Measurements from ENCODE around the gene OR2D3. TPM values are rescaled to one million over a fixed set of nuclear protein-coding genes. Genes with fewer than 3 reads are reported as not detected.

Gene OR2D3
- not detected in 2 replicates for total RNA-seq

GRCh38 chr11:6920702-6921101 lies at the start of gene OR2D3:
Gene OR2D3 (plus strand): TSS chr11:6921002. CDS start chr11:6921002, 0 bp downstream.

GRCh38 chr11:6876325-6876724 lies 44.5 kb upstream of the OR2D3 start, which contains the start of gene OR10A4:
Gene OR10A4 (plus strand): TSS chr11:6876625. CDS start chr11:6876648, 23 bp downstream.

GRCh38 chr11:6892400-6892799 lies 28.4 kb upstream of the OR2D3 start, which contains the start of gene OR2D2:
Gene OR2D2 (minus strand): TSS chr11:6892500. CDS start chr11:6892500, 0 bp downstream.

GRCh38 chr11:6926208-6927029 lies 5.6 kb downstream of the OR2D3 start, which contains the start of gene ZNF215:
Gene ZNF215 (plus strand): TSS chr11:6926426. CDS start chr11:6932273, 5,847 bp downstream.

Other genes starting within 250 kb of the OR2D3 start
- gene MRPL17, start 237.7 kb upstream of the OR2D3 start, total RNA-seq = 54.6 and 61.5 TPM in 2 replicates
- under 0.01 TPM in 2 replicates for gene OR2AG2, start 149.0 kb upstream of the OR2D3 start, total RNA-seq
- gene OR2AG1, start 138.0 kb upstream of the OR2D3 start, total RNA-seq = not detected in 2 replicates
- gene OR6A2, start 121.3 kb upstream of the OR2D3 start, total RNA-seq = 0.14 and 0.37 TPM in 2 replicates
- gene OR10A5, start 75.3 kb upstream of the OR2D3 start, total RNA-seq = not detected in 2 replicates
- not detected in 2 replicates for gene OR10A2, start 57.9 kb upstream of the OR2D3 start, total RNA-seq
- not detected in 2 replicates for gene OR10A4, start 44.4 kb upstream of the OR2D3 start, total RNA-seq
- gene OR2D2, start 28.5 kb upstream of the OR2D3 start, total RNA-seq = 0.14 and 0.18 TPM in 2 replicates
- gene ZNF215, start 5.4 kb downstream of the OR2D3 start, total RNA-seq = 3.1 and 4.3 TPM in 2 replicates
- 6.7 and 6.8 TPM in 2 replicates for gene ZNF214, start 99.3 kb downstream of the OR2D3 start, total RNA-seq
- gene NLRP14, start 99.5 kb downstream of the OR2D3 start, total RNA-seq = 0.09 and 0.14 TPM in 2 replicates
- gene RBMXL2, start 168.0 kb downstream of the OR2D3 start, total RNA-seq = not detected in 2 replicates